Liver (tissue), 9 donors: ENCODE measurements around the gene SLC27A4. TPM values are rescaled to one million over a fixed set of nuclear protein-coding genes. Genes with fewer than 3 reads are reported as not detected.

Experiments used
- DNase-seq: peaks from one replicate; pipeline ENCODE4 v3.0.0-alpha.2; 2017; ENCODE audit warnings: low spot score
- H3K27ac ChIP-seq, 2 donors: one replicate each; pipeline ENCODE4 v1.7.0; 2013; ENCODE audit warnings: inconsistent platforms in 2 of 2, low read length in 2 of 2, control low read depth in 1 of 2, low read depth in 1 of 2, mild to moderate bottlenecking in 1 of 2
- H3K27me3 ChIP-seq, 4 donors: one replicate each; pipeline versions ENCODE4 v1.6.1 to v1.7.0; 2013; ENCODE audit warnings: low read length in 3 of 4, inconsistent platforms in 1 of 4, mild to moderate bottlenecking in 1 of 4, moderate library complexity in 1 of 4; ENCODE audit not compliant: control insufficient read depth in 4 of 4, insufficient read depth in 4 of 4
- H3K36me3 ChIP-seq, 4 donors: one replicate each; pipeline versions ENCODE4 v1.6.1 to v1.7.0; 2013; ENCODE audit warnings: low read length in 3 of 4, mild to moderate bottlenecking in 3 of 4, low read depth in 1 of 4, moderate library complexity in 1 of 4; ENCODE audit not compliant: control insufficient read depth in 4 of 4, insufficient read depth in 3 of 4
- H3K4me1 ChIP-seq, 4 donors: one replicate each; pipeline versions ENCODE4 v1.6.1 to v1.7.0; 2013; ENCODE audit warnings: low read length in 3 of 4, mild to moderate bottlenecking in 3 of 4, moderate library complexity in 1 of 4; ENCODE audit not compliant: control insufficient read depth in 4 of 4, insufficient read depth in 4 of 4
- H3K4me3 ChIP-seq, 3 donors: one replicate each; pipeline versions ENCODE4 v1.6.1 to v1.7.0; 2013; ENCODE audit warnings: low read length in 3 of 3, control low read depth in 1 of 3, low read depth in 1 of 3, mild to moderate bottlenecking in 1 of 3
- H3K9ac ChIP-seq, 2 donors: one replicate each; pipeline ENCODE4 v1.7.0; 2013; ENCODE audit warnings: low read length in 2 of 2, mild to moderate bottlenecking in 2 of 2, moderate library complexity in 2 of 2, control low read depth in 1 of 2, low read depth in 1 of 2
- H3K9me3 ChIP-seq, 4 donors: one replicate each; pipeline versions ENCODE4 v1.6.1 to v1.7.0; 2013; ENCODE audit warnings: low read length in 3 of 4; ENCODE audit not compliant: control insufficient read depth in 4 of 4
- ATF3 ChIP-seq: IDR thresholded peaks from 2 replicates; pipeline ENCODE4 v1.6.1; 2016; ENCODE audit warnings: antibody characterized with exemption
- CTCF ChIP-seq: fragments of 150-350 bp; IDR thresholded peaks from 2 replicates; pipeline ENCODE4 v1.5.1; 2017; ENCODE audit warnings: improper control_type of control experiment, low read depth, low read length; ENCODE audit not compliant: missing input control
- EGR1 ChIP-seq, 2 donors: IDR thresholded peaks; 2 replicates each; pipeline ENCODE4 v1.6.1; 2016 to 2018; ENCODE audit warnings: antibody characterized with exemption in 2 of 2, low read depth in 2 of 2
- FOXA1 ChIP-seq: IDR thresholded peaks from 2 replicates; pipeline ENCODE4 v1.6.1; 2016; ENCODE audit warnings: antibody characterized with exemption
- FOXA2 ChIP-seq: IDR thresholded peaks from 2 replicates; pipeline ENCODE4 v1.6.1; 2016; ENCODE audit warnings: antibody characterized with exemption
- GABPA ChIP-seq, 2 donors: IDR thresholded peaks in 1 of 2; conservative IDR thresholded peaks in 1 of 2; 2 replicates each; pipeline ENCODE4 v1.6.1; 2016; ENCODE audit warnings: antibody characterized with exemption in 2 of 2, mild to moderate bottlenecking in 1 of 2, moderate library complexity in 1 of 2
- HNF4A ChIP-seq, 2 donors: conservative IDR thresholded peaks; 2 replicates each; pipeline ENCODE4 v1.6.1; 2016; ENCODE audit warnings: antibody characterized with exemption in 2 of 2, mild to moderate bottlenecking in 2 of 2
- HNF4G ChIP-seq: IDR thresholded peaks from 2 replicates; pipeline ENCODE4 v1.6.1; 2016; ENCODE audit warnings: antibody characterized with exemption
- JUND ChIP-seq, 2 donors: IDR thresholded peaks; 2 replicates each; pipeline ENCODE4 v1.6.1; 2016; ENCODE audit warnings: antibody characterized with exemption in 2 of 2
- MAX ChIP-seq: IDR thresholded peaks from 2 replicates; pipeline ENCODE4 v1.6.1; 2016; ENCODE audit warnings: antibody characterized with exemption
- NR2F2 ChIP-seq: IDR thresholded peaks from 2 replicates; pipeline ENCODE4 v1.6.1; 2016; ENCODE audit warnings: antibody characterized with exemption
- RAD21 ChIP-seq, 2 donors: IDR thresholded peaks; 2 replicates each; pipeline ENCODE4 v1.6.1; 2016; ENCODE audit warnings: antibody characterized with exemption in 2 of 2, mild to moderate bottlenecking in 2 of 2
- REST ChIP-seq: IDR thresholded peaks from 2 replicates; pipeline ENCODE4 v1.6.1; 2016; ENCODE audit warnings: antibody characterized with exemption, mild to moderate bottlenecking
- RXRA ChIP-seq, 2 donors: IDR thresholded peaks; 2 replicates each; pipeline ENCODE4 v1.6.1; 2017 to 2018; ENCODE audit warnings: antibody characterized with exemption in 2 of 2, mild to moderate bottlenecking in 1 of 2
- SP1 ChIP-seq: IDR thresholded peaks from 2 replicates; pipeline ENCODE4 v1.6.1; 2018; ENCODE audit warnings: antibody characterized with exemption, mild to moderate bottlenecking
- TAF1 ChIP-seq: conservative IDR thresholded peaks from 2 replicates; pipeline ENCODE4 v1.6.1; 2016; ENCODE audit warnings: antibody characterized with exemption, mild to moderate bottlenecking
- YY1 ChIP-seq: IDR thresholded peaks from 2 replicates; pipeline ENCODE4 v1.6.1; 2016; ENCODE audit warnings: antibody characterized with exemption, mild to moderate bottlenecking
- ZBTB33 ChIP-seq: IDR thresholded peaks from 2 replicates; pipeline ENCODE4 v1.6.1; 2016; ENCODE audit warnings: antibody characterized with exemption
- WGBS: extraction: QIAGEN DNeasy Blood & Tissue Kit; methylation state at CpG from one replicate; pipeline ENCODE4 v1.1.7; 2013; 5-methylcytosine and 5-hydroxymethylcytosine counted together
- polyA plus RNA-seq, 2 donors: library from polyadenylated mRNA; stranded (reverse) in 1 of 2; unstranded in 1 of 2; fragments of 200-250 nt in 1 of 2; fragments of >200 nt in 1 of 2; fragmentation: Nextera tagmentation in 1 of 2; extraction: Ambion mirVana in 1 of 2; gene quantifications; one replicate each; pipeline versions ENCODE4 v1.2.1 to v1.2.3, GENCODE V29; 2013 to 2015
- total RNA-seq, 2 donors: library from RNA; depleted of rRNA; stranded (reverse); fragments of >200 nt; gene quantifications; one replicate each; pipeline ENCODE4 v1.2.3, GENCODE V29; 2014
- donor health status: healthy.
- donor health status: healthy.
- donor health status: healthy.
- donor health status: healthy.
- donor health status: healthy.

The SLC27A4 gene
- total and polyA plus RNA-seq, 4 donors, result 5.9 to 36.4 (median 14.7) TPM

GRCh38 chr9:128304136-128304970 is 36.0 kb upstream of the SLC27A4 start:
- H3K9me3 ChIP-seq, result no peaks in the 10 kb centered on the region
- H3K27ac ChIP-seq, result no peak overlapping the region
- DNase-seq, result no peak
- no peak overlapping the region for H3K4me3 ChIP-seq
- no peaks in the 10 kb centered on the region for H3K4me1 ChIP-seq
- 89% methylated on average over 9 of the region's 9 CpGs for WGBS
- H3K36me3 ChIP-seq, result peaks cover 3 to 6% (median 4%) of the 10 kb centered on the region in 4 donors
- H3K27me3 ChIP-seq, result no peaks in the 10 kb centered on the region
- H3K9ac ChIP-seq, result no peak overlapping the region
- no peak for TF ChIP-seq FOXA2
- no peak for TF ChIP-seq YY1
- no peak for TF ChIP-seq HNF4A (conservative IDR thresholded peaks at IDR 0.05)
- no peak for TF ChIP-seq CTCF
- no peak for TF ChIP-seq EGR1 (IDR thresholded peaks at IDR 0.05; ENCODE audit: low read depth in 2 of 2)
- TF ChIP-seq HNF4G, result no peak
- TF ChIP-seq ZBTB33, result no peak
- TF ChIP-seq GABPA (IDR thresholded peaks at IDR 0.05 in 1 of 2, conservative IDR thresholded peaks at IDR 0.05 in 1 of 2), result no peak
- no peak for TF ChIP-seq SP1
- TF ChIP-seq REST, result no peak
- TF ChIP-seq FOXA1, result no peak
- no peak for TF ChIP-seq NR2F2
- TF ChIP-seq MAX, result no peak
- no peak for TF ChIP-seq ATF3
- TF ChIP-seq RAD21 (IDR thresholded peaks at IDR 0.05), result no peak
- TF ChIP-seq JUND (IDR thresholded peaks at IDR 0.05), result no peak
- TF ChIP-seq RXRA (IDR thresholded peaks at IDR 0.05), result no peak
- TF ChIP-seq TAF1, result no peak
